Uterus (tissue), 4 donors: ENCODE measurements around the gene MCOLN2. TPM values are rescaled to one million over a fixed set of nuclear protein-coding genes. Genes with fewer than 3 reads are reported as not detected.

Experiments
- DNase-seq, 2 donors: peaks; one replicate each; pipeline ENCODE4 v3.0.0-alpha.2; 2019 to 2020
- H3K27ac ChIP-seq, 2 donors: fragments of 200-600 bp; sonication (generic); 1 replicate in 1 of 2; 2 replicates in 1 of 2; pipeline ENCODE4 v1.5.1; 2016 to 2018
- H3K27me3 ChIP-seq, 2 donors: fragments of 200-600 bp; sonication (generic); one replicate each; pipeline ENCODE4 v1.5.1; 2018 to 2019; ENCODE audit warnings: control low read depth in 1 of 2
- H3K36me3 ChIP-seq, 2 donors: fragments of 200-600 bp; sonication (generic); one replicate each; pipeline ENCODE4 v1.5.1; 2019; ENCODE audit warnings: control low read depth in 1 of 2
- H3K4me1 ChIP-seq, 2 donors: fragments of 200-600 bp; sonication (generic); one replicate each; pipeline ENCODE4 v1.5.1; 2018 to 2019; ENCODE audit warnings: control low read depth in 1 of 2
- H3K4me3 ChIP-seq, 2 donors: fragments of 200-600 bp; sonication (generic); 1 replicate in 1 of 2; 2 replicates in 1 of 2; pipeline ENCODE4 v1.5.1; 2018 to 2019; ENCODE audit warnings: mild to moderate bottlenecking in 1 of 2
- H3K9me3 ChIP-seq, 2 donors: fragments of 200-600 bp; sonication (generic); one replicate each; pipeline ENCODE4 v1.5.1; 2019; ENCODE audit warnings: control low read depth in 1 of 2
- POLR2A ChIP-seq, 2 donors: fragments of 450-650 bp; IDR thresholded peaks; one replicate each; pipeline ENCODE4 v1.6.1; 2016; ENCODE audit warnings: antibody characterized with exemption in 2 of 2, mild to moderate bottlenecking in 1 of 2, moderate library complexity in 1 of 2
- intact Hi-C: fragments of 100-400 bp; cut with DNase I; formaldehyde crosslinking; loops from one replicate; pipeline ENCODE4 v1.15.1; 2023; ENCODE audit warnings: low total_unique reads
- total RNA-seq, 4 donors: library from RNA; depleted of rRNA in 3 of 4; stranded (reverse); fragments of >200 nt in 3 of 4; gene quantifications; one replicate each; pipeline versions ENCODE4 v1.1.0 to v1.2.4, GENCODE V29; 2014 to 2023
- TF ChIP-seq, protein P1 (sequence below), 4 experiments: fragments of 200-600 bp in 2 of 4; fragments of 450-650 bp in 2 of 4; sonication (generic) in 2 of 4; IDR thresholded peaks; one replicate each; pipeline ENCODE4 v1.5.1; 2016 to 2019; ENCODE audit warnings: antibody characterized with exemption in 4 of 4, mild to moderate bottlenecking in 2 of 4, moderate library complexity in 1 of 4
- donor health status: DM: yes; HTN: yes; CAD: no.

Gene MCOLN2
- total RNA-seq, 4 donors from 2014 or later, result 0.73 to 10.3 TPM; not detected in 2

DNA sequence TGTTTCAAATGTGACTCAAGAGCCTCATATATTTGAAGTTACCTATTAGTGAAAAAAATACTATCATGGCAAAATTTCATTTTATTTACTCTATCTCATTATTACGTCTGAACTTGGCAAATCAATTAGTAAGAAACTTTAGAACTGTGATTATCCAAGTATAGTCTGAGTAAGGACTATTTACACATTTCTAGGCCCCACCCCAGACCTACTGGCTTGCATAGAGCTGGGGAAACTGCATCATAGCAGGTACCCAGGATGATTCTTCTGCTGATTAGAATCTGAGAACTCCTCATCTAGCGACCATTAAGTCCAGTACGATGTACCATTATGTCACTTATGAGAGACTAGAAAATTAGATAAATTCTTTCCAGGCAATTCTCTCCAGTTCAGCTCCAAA is 31.2 kb upstream of the MCOLN2 start:
- TF ChIP-seq, protein P1, sequence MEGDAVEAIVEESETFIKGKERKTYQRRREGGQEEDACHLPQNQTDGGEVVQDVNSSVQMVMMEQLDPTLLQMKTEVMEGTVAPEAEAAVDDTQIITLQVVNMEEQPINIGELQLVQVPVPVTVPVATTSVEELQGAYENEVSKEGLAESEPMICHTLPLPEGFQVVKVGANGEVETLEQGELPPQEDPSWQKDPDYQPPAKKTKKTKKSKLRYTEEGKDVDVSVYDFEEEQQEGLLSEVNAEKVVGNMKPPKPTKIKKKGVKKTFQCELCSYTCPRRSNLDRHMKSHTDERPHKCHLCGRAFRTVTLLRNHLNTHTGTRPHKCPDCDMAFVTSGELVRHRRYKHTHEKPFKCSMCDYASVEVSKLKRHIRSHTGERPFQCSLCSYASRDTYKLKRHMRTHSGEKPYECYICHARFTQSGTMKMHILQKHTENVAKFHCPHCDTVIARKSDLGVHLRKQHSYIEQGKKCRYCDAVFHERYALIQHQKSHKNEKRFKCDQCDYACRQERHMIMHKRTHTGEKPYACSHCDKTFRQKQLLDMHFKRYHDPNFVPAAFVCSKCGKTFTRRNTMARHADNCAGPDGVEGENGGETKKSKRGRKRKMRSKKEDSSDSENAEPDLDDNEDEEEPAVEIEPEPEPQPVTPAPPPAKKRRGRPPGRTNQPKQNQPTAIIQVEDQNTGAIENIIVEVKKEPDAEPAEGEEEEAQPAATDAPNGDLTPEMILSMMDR (IDR thresholded peaks at IDR 0.05), result no peak
- TF ChIP-seq POLR2A (IDR thresholded peaks at IDR 0.05), result no peak
- no peak for DNase-seq
- Histone ChIP-seq H3K4me3 (no peak overlapping the region), H3K27me3 (no peaks in the 10 kb centered on the region), H3K27ac (no peak overlapping the region), H3K9me3 (no peaks in the 10 kb centered on the region), H3K36me3 (no peaks in the 10 kb centered on the region), H3K4me1 (no peaks in the 10 kb centered on the region)
- intact Hi-C loops, result no loop called here

DNA sequence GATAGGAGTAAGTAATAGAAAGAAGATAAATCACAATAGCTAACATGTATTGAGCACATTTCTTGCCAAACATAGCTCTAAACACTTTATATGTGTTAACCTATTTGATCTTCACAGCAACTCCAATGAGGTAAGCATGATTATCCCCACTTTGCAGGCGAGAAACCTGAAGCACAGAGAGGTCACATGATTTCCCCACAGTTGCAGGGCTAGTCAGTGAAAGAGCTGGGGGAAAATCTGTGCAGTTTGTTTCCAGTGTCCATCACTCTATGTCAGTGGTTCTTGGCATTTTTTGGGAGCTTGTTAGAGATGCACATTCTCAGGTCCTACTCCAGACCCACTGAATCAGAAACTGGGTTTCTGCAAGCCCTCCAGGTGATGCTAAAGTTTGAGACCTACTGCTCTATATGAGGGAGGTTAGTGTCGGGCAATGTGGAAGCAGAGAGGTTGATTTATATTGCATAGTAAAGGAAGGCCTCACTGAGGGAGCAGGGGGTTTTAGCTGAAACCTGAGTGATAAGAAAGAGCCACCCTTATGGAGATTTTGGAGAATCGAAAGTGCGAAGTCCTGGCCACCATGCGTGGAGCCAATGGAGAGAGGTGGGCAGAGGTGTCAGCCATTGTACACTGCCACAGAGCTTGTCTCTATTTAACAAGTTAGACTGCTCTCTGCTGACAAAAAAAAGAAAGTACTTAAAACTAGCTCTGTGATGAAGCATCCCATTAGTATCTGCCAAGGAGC is 30.5 kb upstream of the MCOLN2 start:
- DNase-seq, result no peak
- H3K4me1 ChIP-seq, result no peaks in the 10 kb centered on the region
- no peaks in the 10 kb centered on the region for H3K9me3 ChIP-seq
- intact Hi-C loops, result no loop called here
- no peak overlapping the region for H3K27ac ChIP-seq
- H3K36me3 ChIP-seq, result no peaks in the 10 kb centered on the region
- no peak overlapping the region for H3K4me3 ChIP-seq
- TF ChIP-seq POLR2A (IDR thresholded peaks at IDR 0.05), result no peak
- TF ChIP-seq, protein P1 (IDR thresholded peaks at IDR 0.05), result no peak
- H3K27me3 ChIP-seq, result no peaks in the 10 kb centered on the region

DNA sequence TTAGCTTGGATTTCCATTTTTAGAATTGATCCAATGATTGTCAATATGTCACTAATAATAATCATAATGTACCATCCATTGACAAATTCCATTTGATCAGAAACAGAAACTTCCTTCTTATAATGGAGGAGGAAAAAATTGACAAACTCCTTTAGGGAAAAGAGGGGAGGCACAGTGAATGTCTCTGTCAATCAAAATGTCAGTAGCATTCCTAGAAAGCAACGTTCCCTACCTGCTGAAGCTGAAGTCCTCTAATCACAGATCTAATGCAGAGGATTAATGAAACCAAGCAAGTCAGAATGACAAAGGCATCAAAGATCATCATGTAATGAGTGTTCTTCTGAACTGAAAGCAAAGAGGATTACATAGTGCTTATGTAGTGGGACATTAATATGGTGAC is 29.0 kb upstream of the MCOLN2 start:
- H3K4me1 ChIP-seq, result no peaks in the 10 kb centered on the region
- no peak for TF ChIP-seq POLR2A (IDR thresholded peaks at IDR 0.05)
- TF ChIP-seq, protein P1 (IDR thresholded peaks at IDR 0.05), result no peak
- no peak overlapping the region for H3K27ac ChIP-seq
- H3K27me3 ChIP-seq, result no peaks in the 10 kb centered on the region
- DNase-seq, result no peak
- no peaks in the 10 kb centered on the region for H3K36me3 ChIP-seq
- no peak overlapping the region for H3K4me3 ChIP-seq
- H3K9me3 ChIP-seq, result no peaks in the 10 kb centered on the region
- intact Hi-C loops, result no loop called here

DNA sequence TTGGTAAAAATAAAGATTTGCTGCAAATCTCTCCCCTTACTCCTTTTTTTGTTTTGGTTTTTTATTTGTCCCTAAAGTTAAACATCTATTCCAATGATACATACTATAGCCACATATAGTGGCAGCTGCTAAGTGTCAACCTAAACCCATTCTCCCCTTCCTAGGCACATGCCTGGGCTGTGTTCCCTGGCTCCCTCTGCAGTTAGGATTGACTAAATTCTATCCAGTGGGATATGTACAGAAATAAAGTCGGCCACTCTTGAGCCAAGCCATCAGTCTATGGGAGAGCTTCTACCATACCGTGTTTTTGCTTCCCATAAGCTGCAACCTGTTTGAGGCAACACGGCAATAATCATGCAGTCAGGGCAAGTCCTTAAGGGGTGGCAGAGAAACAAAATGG is 27.8 kb upstream of the MCOLN2 start:
- Histone ChIP-seq H3K4me1 (no peaks in the 10 kb centered on the region), H3K27ac (no peak overlapping the region), H3K27me3 (no peaks in the 10 kb centered on the region), H3K4me3 (no peak overlapping the region), H3K36me3 (no peaks in the 10 kb centered on the region), H3K9me3 (no peaks in the 10 kb centered on the region)
- no peak for TF ChIP-seq POLR2A (IDR thresholded peaks at IDR 0.05)
- TF ChIP-seq, protein P1 (IDR thresholded peaks at IDR 0.05), result no peak
- DNase-seq, result no peak
- intact Hi-C loops, result no loop called here

DNA sequence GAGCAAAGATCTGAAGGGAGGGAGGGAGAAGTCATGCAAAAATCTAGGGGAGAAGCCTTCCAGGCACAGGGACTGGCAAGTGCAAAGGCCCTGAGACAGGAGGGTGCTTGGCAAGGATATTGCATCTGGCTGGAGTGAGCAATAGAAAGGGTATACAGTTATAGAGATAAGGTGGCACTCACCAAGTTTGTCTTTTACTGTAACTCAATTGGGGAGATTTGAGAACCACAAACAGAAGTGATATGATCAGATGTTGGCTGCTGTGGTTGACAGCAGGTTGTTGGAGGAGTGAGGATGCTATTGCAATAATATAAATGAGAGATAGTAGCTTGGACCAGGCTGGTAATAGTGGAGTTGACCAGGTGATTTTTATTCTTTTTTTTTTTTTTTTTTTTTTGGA is 25.8 kb upstream of the MCOLN2 start:
- DNase-seq, result no peak
- no peak for TF ChIP-seq POLR2A (IDR thresholded peaks at IDR 0.05)
- TF ChIP-seq, protein P1 (IDR thresholded peaks at IDR 0.05), result no peak
- no peak overlapping the region for H3K27ac ChIP-seq
- no peaks in the 10 kb centered on the region for H3K9me3 ChIP-seq
- H3K36me3 ChIP-seq, result no peaks in the 10 kb centered on the region
- no peaks in the 10 kb centered on the region for H3K4me1 ChIP-seq
- H3K4me3 ChIP-seq, result no peak overlapping the region
- intact Hi-C loops, result no loop called here
- H3K27me3 ChIP-seq, result no peaks in the 10 kb centered on the region
